GM12891 (cell line): ENCODE results near the gene NRXN3.
"Not testable (repeated sequence)": the region's sequence is repeated elsewhere in the genome, so short reads cannot be mapped to it uniquely, and the experiment has no call there.

Experiments used
- DNase-seq: peaks from one replicate; pipeline ENCODE4 v3.0.0; 2011; ENCODE audit warnings: low spot score; ENCODE audit not compliant: insufficient read length
- FAIRE-seq: peaks from 2 replicates; lab custom pipeline; 2011; peaks lifted over from hg19 to GRCh38; lab: Jason Lieb, UNC
- PAX5 ChIP-seq: IDR thresholded peaks from 2 replicates; pipeline ENCODE4 v1.6.1; 2011; ENCODE audit warnings: low read length, moderate library complexity, mild to moderate bottlenecking; ENCODE audit not compliant: insufficient read depth, severe bottlenecking
- POLR2A ChIP-seq: IDR thresholded peaks from 2 replicates; pipeline ENCODE4 v1.6.1; 2011; ENCODE audit warnings: low read depth, low read length, control low read depth
- POLR2AphosphoS5 ChIP-seq: IDR thresholded peaks from 2 replicates; pipeline ENCODE4 v1.6.1; 2011; ENCODE audit warnings: low read depth, low read length, control low read depth
- POU2F2 ChIP-seq: IDR thresholded peaks from 2 replicates; pipeline ENCODE4 v1.6.1; 2011; ENCODE audit warnings: low read depth, mild to moderate bottlenecking, control low read depth, low read length, moderate library complexity
- SPI1 ChIP-seq: IDR thresholded peaks from 2 replicates; pipeline ENCODE4 v1.6.1; 2011; ENCODE audit warnings: low read depth, low read length, control low read depth
- TAF1 ChIP-seq: IDR thresholded peaks from 2 replicates; pipeline ENCODE4 v1.6.1; 2011; ENCODE audit warnings: low read depth, low read length, control low read depth

Gene NRXN3

GRCh38 chr14:78486621-78487020, 316.4 kb downstream of the NRXN3 start:
- no peak for FAIRE-seq

GRCh38 chr14:78487573-78487972, 317.4 kb downstream of the NRXN3 start:
- not testable (repeated sequence) for DNase-seq, FAIRE-seq

More at GRCh38 chr14:78486621-78487020, 316.4 kb downstream of the NRXN3 start:
- TF ChIP-seq POU2F2 (no peak), TAF1 (no peak), SPI1 (no peak), POLR2A (no peak), PAX5 (no peak), POLR2AphosphoS5 (no peak)
- DNase-seq = no peak

- FAIRE-seq (no peak), DNase-seq (no peak)
- TF ChIP-seq POLR2A = no peak
- no peak for TF ChIP-seq PAX5
- TF ChIP-seq TAF1 = no peak
- TF ChIP-seq SPI1 = no peak
Observed at GRCh38 chr14:78488938-78489337, 318.8 kb downstream of the NRXN3 start.

- TF ChIP-seq PAX5 (no peak), SPI1 (no peak), POU2F2 (no peak), TAF1 (no peak), POLR2AphosphoS5 (no peak), POLR2A (no peak)
- FAIRE-seq = no peak
- no peak for DNase-seq
Observed at GRCh38 chr14:78491048-78491447, 320.9 kb downstream of the NRXN3 start.

- DNase-seq (no peak), FAIRE-seq (no peak)
- TF ChIP-seq TAF1 (no peak), POLR2AphosphoS5 (no peak)
Observed at GRCh38 chr14:78498062-78498595, 328.0 kb downstream of the NRXN3 start.

- DNase-seq (no peak), FAIRE-seq (no peak)
- no peak for TF ChIP-seq POU2F2
- no peak for TF ChIP-seq POLR2A
- no peak for TF ChIP-seq POLR2AphosphoS5
- TF ChIP-seq PAX5 = no peak
- no peak for TF ChIP-seq SPI1
- TF ChIP-seq TAF1 = no peak
Observed at GRCh38 chr14:78501909-78502308, 331.7 kb downstream of the NRXN3 start.

GRCh38 chr14:78508023-78508422, 337.9 kb downstream of the NRXN3 start:
- DNase-seq = no peak
- TF ChIP-seq SPI1 (no peak), TAF1 (no peak), POLR2A (no peak), POU2F2 (no peak), POLR2AphosphoS5 (no peak), PAX5 (no peak)

GRCh38 chr14:78509516-78509915, 339.3 kb downstream of the NRXN3 start:
- no peak for FAIRE-seq
- TF ChIP-seq PAX5 (no peak), TAF1 (no peak), POLR2A (no peak), SPI1 (no peak), POLR2AphosphoS5 (no peak)

More at GRCh38 chr14:78508023-78508422, 337.9 kb downstream of the NRXN3 start:
- FAIRE-seq = no peak

GRCh38 chr14:78512021-78512420, 341.8 kb downstream of the NRXN3 start:
- no peak for TF ChIP-seq POLR2A
- TF ChIP-seq PAX5 = no peak
- TF ChIP-seq SPI1 = no peak
- TF ChIP-seq POLR2AphosphoS5 = no peak
- no peak for TF ChIP-seq TAF1
- TF ChIP-seq POU2F2 = no peak
- DNase-seq (no peak), FAIRE-seq (no peak)

More at GRCh38 chr14:78509516-78509915, 339.3 kb downstream of the NRXN3 start:
- DNase-seq = no peak

GRCh38 chr14:78519863-78520262, 349.7 kb downstream of the NRXN3 start:
- DNase-seq (peak; percentile 7), FAIRE-seq (no peak)
- TF ChIP-seq PAX5 (no peak), POLR2A (no peak), SPI1 (no peak), POU2F2 (no peak), POLR2AphosphoS5 (no peak), TAF1 (no peak)

- no peak for TF ChIP-seq TAF1
- TF ChIP-seq POLR2AphosphoS5 = no peak
- TF ChIP-seq SPI1 = no peak
- TF ChIP-seq POLR2A = no peak
- TF ChIP-seq POU2F2 = no peak
- no peak for TF ChIP-seq PAX5
- FAIRE-seq (no peak), DNase-seq (no peak)
Observed at GRCh38 chr14:78524196-78524595, 354.0 kb downstream of the NRXN3 start.
